HG03520 (cell line): ENCODE results near the gene CD180.

Source experiments
- ATAC-seq: cut with Tn5 transposase; IDR thresholded peaks from one replicate; pipeline ENCODE4 v1.9.1; 2021; ENCODE audit warnings: mild to moderate bottlenecking, moderate library complexity; ENCODE audit not compliant: unreplicated experiment

CD180 gene

GRCh38 chr5:67163231-67163756 is 33.3 kb downstream of the CD180 start:
- ATAC-seq = no peak

- ATAC-seq = no peak
Observed at GRCh38 chr5:67161767-67162166, 34.8 kb downstream of the CD180 start.

- ATAC-seq = no peak
Observed at GRCh38 chr5:67160985-67161384, 35.6 kb downstream of the CD180 start.

GRCh38 chr5:67160272-67160671 is 36.3 kb downstream of the CD180 start:
- no peak for ATAC-seq

- no peak for ATAC-seq
Observed at GRCh38 chr5:67156976-67157583, 39.5 kb downstream of the CD180 start.

GRCh38 chr5:67154556-67155206 is 41.9 kb downstream of the CD180 start:
- ATAC-seq = no peak

GRCh38 chr5:67153292-67153691 is 43.3 kb downstream of the CD180 start:
- ATAC-seq = no peak

- no peak for ATAC-seq
Observed at GRCh38 chr5:67152400-67152799, 44.2 kb downstream of the CD180 start.

GRCh38 chr5:67149951-67150523 is 46.6 kb downstream of the CD180 start:
- ATAC-seq = no peak

- no peak for ATAC-seq
Observed at GRCh38 chr5:67149057-67149950, 47.3 kb downstream of the CD180 start.

GRCh38 chr5:67147760-67148159 is 48.8 kb downstream of the CD180 start:
- no peak for ATAC-seq

GRCh38 chr5:67146981-67147380 is 49.6 kb downstream of the CD180 start:
- ATAC-seq = no peak

GRCh38 chr5:67146574-67146973 is 50.0 kb downstream of the CD180 start:
- ATAC-seq = no peak

- ATAC-seq = no peak
Observed at GRCh38 chr5:67144183-67144639, 52.4 kb downstream of the CD180 start.

- ATAC-seq = no peak
Observed at GRCh38 chr5:67143549-67143948, 53.0 kb downstream of the CD180 start.

- no peak for ATAC-seq
Observed at GRCh38 chr5:67142816-67143215, 53.8 kb downstream of the CD180 start.

GRCh38 chr5:67141644-67142043 is 55.0 kb downstream of the CD180 start:
- no peak for ATAC-seq

GRCh38 chr5:67140413-67140812 is 56.2 kb downstream of the CD180 start:
- ATAC-seq = no peak

GRCh38 chr5:67139030-67139429 is 57.6 kb downstream of the CD180 start:
- no peak for ATAC-seq

- no peak for ATAC-seq
Observed at GRCh38 chr5:67135381-67135984, 61.1 kb downstream of the CD180 start.

GRCh38 chr5:67133776-67134175 is 62.8 kb downstream of the CD180 start:
- ATAC-seq = no peak
